ENCODE results near the gene KLHL36.

KLHL36 gene

DNA sequence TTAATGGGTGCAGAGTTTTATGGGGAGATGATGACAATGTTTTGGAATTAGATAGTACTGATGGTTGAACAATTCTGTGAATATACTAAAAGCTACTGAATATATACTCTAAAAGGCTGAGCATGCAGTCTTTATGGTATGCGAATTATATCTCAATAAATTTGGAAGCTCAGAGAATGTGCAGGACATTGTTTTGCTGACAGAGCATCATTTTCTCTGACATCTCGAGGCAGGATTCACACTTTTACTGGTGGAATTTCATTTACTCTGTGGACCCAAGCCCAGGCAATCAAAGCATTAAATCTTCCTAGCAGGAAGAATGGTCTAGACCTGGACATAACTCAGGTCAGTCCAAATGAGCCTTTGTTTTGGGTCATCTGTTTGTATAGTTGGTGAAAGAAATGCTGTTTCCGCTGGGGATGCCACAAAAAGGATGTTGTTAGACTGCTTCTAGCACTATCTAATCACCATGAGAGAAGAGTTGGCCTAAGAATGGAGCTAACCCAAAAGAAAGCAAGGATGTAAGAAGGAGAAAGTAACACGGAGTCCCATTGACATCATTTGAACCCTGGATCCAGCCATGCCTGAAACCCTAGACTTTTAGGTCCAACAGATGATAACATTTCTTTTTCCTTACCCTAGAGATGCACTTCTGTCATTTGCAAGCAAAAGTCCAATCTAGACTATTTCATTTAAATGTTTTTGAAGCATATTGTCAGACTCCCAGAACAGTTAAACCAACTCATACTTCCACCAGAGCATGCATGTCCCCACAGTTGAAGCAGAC is 32.7 kb downstream of the KLHL36 start:
- ChIA-PET POLR2A (no interaction called here), CTCF (interaction anchor here (0.9 to 23.7 kb wide), 5 partner anchors 9 to 497 kb away, joined by 3 to 665 read pairs (median 29); no protein-coding TSS in a partner anchor)

DNA sequence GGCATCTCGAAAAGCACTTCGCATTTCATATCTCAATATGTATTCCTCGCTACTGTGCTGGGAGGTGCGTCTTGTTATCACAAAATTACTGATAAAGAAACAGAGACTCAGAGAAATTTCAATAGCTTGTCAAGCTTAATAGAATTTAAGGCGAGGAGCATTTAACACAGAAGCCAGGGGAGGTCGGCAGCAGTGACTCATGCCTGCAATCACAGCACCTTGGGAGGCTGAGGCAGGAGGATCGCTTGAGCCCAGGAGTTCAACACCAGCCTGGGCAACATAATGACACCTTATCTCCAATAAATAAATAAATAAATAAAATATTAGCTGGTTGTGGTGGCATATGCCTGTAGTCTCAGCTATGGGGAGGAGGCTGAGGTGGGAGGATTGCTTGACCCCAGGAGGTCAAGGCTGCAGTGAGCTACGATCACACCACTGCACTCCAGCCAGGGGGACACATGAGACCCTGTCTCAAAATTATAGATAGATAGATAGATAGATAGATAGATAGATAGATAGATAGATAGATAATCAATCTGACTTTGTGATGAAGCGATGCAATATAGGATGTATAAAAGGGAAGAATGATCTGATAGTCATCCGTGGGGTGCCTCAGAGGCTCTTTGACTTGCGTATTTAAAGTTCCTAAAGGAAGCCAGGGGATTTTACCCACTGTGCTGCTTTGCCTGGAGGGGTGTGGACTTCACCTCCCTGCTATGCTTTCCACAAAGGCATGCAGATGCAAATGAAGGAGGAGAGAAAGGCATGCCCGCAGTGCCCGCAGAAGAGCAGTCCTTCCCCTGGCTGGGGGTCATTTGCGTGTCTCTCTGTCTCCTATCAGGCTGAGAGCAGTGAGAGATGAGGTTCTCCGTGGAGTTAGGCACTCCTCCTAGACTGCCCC is 35.6 kb downstream of the KLHL36 start:
- no peak for DNase-seq (ENCODE audit: low read depth, low spot score)
- CTCF ChIA-PET: interaction anchor here (1.1 to 7.3 kb wide), 4 partner anchors 10 to 70 kb away, joined by 3 to 123 read pairs (median 20); no protein-coding TSS in a partner anchor
- no peak overlapping the region for H3K4me3 ChIP-seq (ENCODE audit: low read depth, low read length)
- TF ChIP-seq, protein P1, sequence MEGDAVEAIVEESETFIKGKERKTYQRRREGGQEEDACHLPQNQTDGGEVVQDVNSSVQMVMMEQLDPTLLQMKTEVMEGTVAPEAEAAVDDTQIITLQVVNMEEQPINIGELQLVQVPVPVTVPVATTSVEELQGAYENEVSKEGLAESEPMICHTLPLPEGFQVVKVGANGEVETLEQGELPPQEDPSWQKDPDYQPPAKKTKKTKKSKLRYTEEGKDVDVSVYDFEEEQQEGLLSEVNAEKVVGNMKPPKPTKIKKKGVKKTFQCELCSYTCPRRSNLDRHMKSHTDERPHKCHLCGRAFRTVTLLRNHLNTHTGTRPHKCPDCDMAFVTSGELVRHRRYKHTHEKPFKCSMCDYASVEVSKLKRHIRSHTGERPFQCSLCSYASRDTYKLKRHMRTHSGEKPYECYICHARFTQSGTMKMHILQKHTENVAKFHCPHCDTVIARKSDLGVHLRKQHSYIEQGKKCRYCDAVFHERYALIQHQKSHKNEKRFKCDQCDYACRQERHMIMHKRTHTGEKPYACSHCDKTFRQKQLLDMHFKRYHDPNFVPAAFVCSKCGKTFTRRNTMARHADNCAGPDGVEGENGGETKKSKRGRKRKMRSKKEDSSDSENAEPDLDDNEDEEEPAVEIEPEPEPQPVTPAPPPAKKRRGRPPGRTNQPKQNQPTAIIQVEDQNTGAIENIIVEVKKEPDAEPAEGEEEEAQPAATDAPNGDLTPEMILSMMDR (IDR thresholded peaks at IDR 0.05; ENCODE audit: insufficient read depth, low read length, missing control alignments): no peak
- POLR2A ChIA-PET: no interaction called here

More for the DNA sequence above, 32.7 kb downstream of the KLHL36 start:
- H3K4me3 ChIP-seq (ENCODE audit: low read depth, low read length): no peak overlapping the region
- TF ChIP-seq, protein P1 (IDR thresholded peaks at IDR 0.05; ENCODE audit: insufficient read depth, low read length, missing control alignments): no peak
- no peak for DNase-seq (ENCODE audit: low read depth, low spot score)

DNA sequence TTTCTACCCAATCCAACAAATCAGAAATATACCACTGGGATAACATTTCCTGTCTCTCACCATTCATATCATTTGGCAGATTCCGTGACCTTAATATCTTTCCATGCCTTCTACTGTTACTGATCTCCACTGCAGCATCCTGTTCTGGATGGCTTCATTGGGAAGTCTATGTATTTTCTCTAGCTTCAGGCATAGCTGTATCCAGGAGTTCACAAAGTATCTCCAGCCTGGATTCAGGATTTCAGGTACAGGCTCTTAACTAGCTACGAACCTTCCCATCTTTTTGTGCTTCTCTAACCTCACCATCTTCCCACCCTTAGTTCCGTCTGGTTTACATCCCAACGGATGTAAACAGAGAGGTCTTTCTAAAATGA is 36.3 kb downstream of the KLHL36 start:
- no peak overlapping the region for H3K4me3 ChIP-seq (ENCODE audit: low read depth, low read length)
- no peak for DNase-seq (ENCODE audit: low read depth, low spot score)
- TF ChIP-seq, protein P1 (IDR thresholded peaks at IDR 0.05; ENCODE audit: insufficient read depth, low read length, missing control alignments): no peak
- ChIA-PET CTCF (interaction anchor here (1.1 to 7.3 kb wide), 4 partner anchors 11 to 70 kb away, joined by 3 to 123 read pairs (median 20); no protein-coding TSS in a partner anchor), POLR2A (no interaction called here)

DNA sequence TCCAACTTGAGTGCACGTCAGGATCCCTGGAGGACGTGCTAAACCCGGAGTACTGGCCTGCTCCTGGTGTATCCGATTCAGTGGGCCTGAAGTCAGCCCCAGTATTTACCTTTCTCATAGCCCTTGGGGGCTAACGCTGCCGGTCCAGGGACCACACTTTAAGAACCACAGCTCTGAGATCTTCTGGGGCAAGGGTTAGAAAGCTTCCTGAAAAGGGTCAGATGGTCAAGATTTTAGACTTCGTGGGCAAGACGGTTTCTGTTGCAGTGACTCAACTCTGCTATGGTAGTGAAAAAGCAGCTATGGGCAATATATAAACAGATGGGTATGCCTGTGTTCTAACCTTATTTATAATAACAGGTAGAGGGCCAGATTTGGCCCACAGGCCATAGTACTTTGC is 36.9 kb downstream of the KLHL36 start:
- H3K4me3 ChIP-seq (ENCODE audit: low read depth, low read length): no peak overlapping the region
- TF ChIP-seq, protein P1 (IDR thresholded peaks at IDR 0.05; ENCODE audit: insufficient read depth, low read length, missing control alignments): no peak
- no peak for DNase-seq (ENCODE audit: low read depth, low spot score)
- POLR2A ChIA-PET: no interaction called here
- CTCF ChIA-PET: interaction anchor here (1.1 to 7.3 kb wide), 6 partner anchors 12 to 69 kb away, joined by 3 to 123 read pairs (median 4); no protein-coding TSS in a partner anchor

DNA sequence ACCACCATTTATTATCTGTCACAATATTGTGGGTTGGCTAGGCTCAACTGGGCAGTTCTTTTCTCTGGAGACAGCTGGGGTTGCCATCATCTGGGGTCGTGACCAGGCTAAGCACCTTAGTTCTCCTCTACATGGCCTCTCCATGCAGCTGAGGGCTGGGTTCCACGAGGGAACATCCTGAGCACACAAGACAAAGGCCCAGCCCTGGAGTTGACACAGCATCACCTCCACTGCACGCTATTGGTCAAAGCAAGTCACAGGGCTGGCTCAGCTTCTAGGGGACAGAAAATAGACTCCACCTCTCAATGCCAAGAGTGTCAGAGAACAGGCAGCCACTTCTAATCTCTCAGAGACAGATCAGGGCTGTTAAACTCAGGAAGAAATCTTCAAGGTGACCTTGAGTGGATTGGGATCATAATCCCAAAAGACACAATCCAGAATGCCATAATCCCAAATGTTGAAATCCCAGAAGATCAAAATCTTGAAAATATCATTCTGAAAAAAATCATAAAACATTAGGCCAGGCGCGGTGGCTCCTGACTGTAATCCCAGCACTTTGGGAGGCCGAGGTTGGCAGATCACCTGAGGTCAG is 38.5 kb downstream of the KLHL36 start:
- no peak overlapping the region for H3K4me3 ChIP-seq (ENCODE audit: low read depth, low read length)
- CTCF ChIA-PET: interaction anchor here (1.0 to 7.3 kb wide), 8 partner anchors 8 to 64 kb away, joined by 3 to 123 read pairs (median 4); no protein-coding TSS in a partner anchor
- TF ChIP-seq, protein P1 (IDR thresholded peaks at IDR 0.05; ENCODE audit: insufficient read depth, low read length, missing control alignments): no peak
- no peak for DNase-seq (ENCODE audit: low read depth, low spot score)
- POLR2A ChIA-PET: interaction anchor here (0.6 to 1.1 kb wide), 2 partner anchors 43 to 70 kb away, joined by 3 to 4 read pairs; no protein-coding TSS in a partner anchor
